Fibroblast of lung (primary cell): ENCODE measurements around the gene SPP1. TPM values are rescaled to one million over a fixed set of nuclear protein-coding genes. Genes with fewer than 3 reads are reported as not detected.

Experiments used
- DNase-seq, 2 donors: peaks; one replicate each; pipeline versions ENCODE4 v3.0.0 to v3.0.0-alpha.2; 2010; ENCODE audit warnings: low read depth in 2 of 2
- H2AFZ ChIP-seq: 2 replicates; pipeline ENCODE4 v1.5.1; 2012; ENCODE audit warnings: low read length, control low read depth, inconsistent platforms
- H3K27ac ChIP-seq: 2 replicates; pipeline ENCODE4 v1.5.1; 2011; ENCODE audit warnings: low read length, control low read depth; ENCODE audit not compliant: insufficient read depth
- H3K27me3 ChIP-seq: 2 replicates; pipeline ENCODE4 v1.5.1; 2011; ENCODE audit warnings: mild to moderate bottlenecking, low read length; ENCODE audit not compliant: control insufficient read depth, insufficient read depth
- H3K36me3 ChIP-seq: 2 replicates; pipeline ENCODE4 v1.5.1; 2011; ENCODE audit warnings: low read length; ENCODE audit not compliant: control insufficient read depth, insufficient read depth
- H3K4me1 ChIP-seq: 2 replicates; pipeline ENCODE4 v1.5.1; 2011; ENCODE audit warnings: low read length; ENCODE audit not compliant: control insufficient read depth, insufficient read depth; ENCODE audit errors: extremely low read depth
- H3K4me2 ChIP-seq: 2 replicates; pipeline ENCODE4 v1.5.1; 2011; ENCODE audit warnings: low read length, control low read depth; ENCODE audit not compliant: insufficient read depth; ENCODE audit errors: extremely low read depth
- H3K4me3 ChIP-seq, 4 experiments: fragments of 200-600 bp in 1 of 4; sonication (generic) in 1 of 4; replicated peaks in 1 of 4; 2 replicates each; pipeline ENCODE4 v1.5.1; 2011 to 2016; ENCODE audit warnings: low read length in 4 of 4, low read depth in 3 of 4, mild to moderate bottlenecking in 3 of 4, control low read depth in 2 of 4, inconsistent platforms in 1 of 4, mixed read lengths in 1 of 4; ENCODE audit not compliant: insufficient read depth in 1 of 4; ENCODE audit errors: control extremely low read depth in 1 of 4
- H3K79me2 ChIP-seq: 2 replicates; pipeline ENCODE4 v1.5.1; 2012; ENCODE audit warnings: mild to moderate bottlenecking, low read length, inconsistent platforms; ENCODE audit not compliant: control insufficient read depth, insufficient read depth
- H3K9ac ChIP-seq: 2 replicates; pipeline ENCODE4 v1.5.1; 2011; ENCODE audit warnings: mild to moderate bottlenecking, low read length, control low read depth; ENCODE audit not compliant: insufficient read depth
- H3K9me3 ChIP-seq: 2 replicates; pipeline ENCODE4 v1.5.1; 2012; ENCODE audit warnings: low read depth, low read length; ENCODE audit not compliant: control insufficient read depth, insufficient read depth
- H4K20me1 ChIP-seq: 2 replicates; pipeline ENCODE4 v1.5.1; 2011; ENCODE audit warnings: low read length; ENCODE audit not compliant: control insufficient read depth, insufficient read depth; ENCODE audit errors: extremely low read depth
- EZH2 ChIP-seq: IDR thresholded peaks from 2 replicates; pipeline ENCODE4 v1.5.1; 2012; ENCODE audit warnings: low read length, control low read depth, mild to moderate bottlenecking; ENCODE audit errors: missing control alignments
- polyA plus RNA-seq, 2 donors: library from polyadenylated mRNA; depleted of rRNA in 1 of 2; stranded (reverse) in 1 of 2; unstranded in 1 of 2; fragments of >200 nt; gene quantifications; 2 replicates each; pipeline ENCODE4 v1.2.1, GENCODE V29; 2011 to 2012; ENCODE audit warnings: missing spikeins in 1 of 2
- total RNA-seq: library from RNA; depleted of rRNA; stranded (reverse); fragments of >200 nt; gene quantifications from 2 replicates; pipeline ENCODE4 v1.2.1, GENCODE V29; 2014
- TF ChIP-seq, protein P1 (sequence below), 2 donors: IDR thresholded peaks in 1 of 2; conservative IDR thresholded peaks in 1 of 2; 1 replicate in 1 of 2; 2 replicates in 1 of 2; pipeline ENCODE4 v1.5.1; 2011 to 2012; ENCODE audit warnings: low read length in 2 of 2, control low read depth in 1 of 2, inconsistent platforms in 1 of 2, low read depth in 1 of 2, mild to moderate bottlenecking in 1 of 2

SPP1 gene
- total and polyA plus RNA-seq, 2 donors (not counting 1 experiment from before 2014, with no cell fraction given) = 0.17 to 0.59 TPM

DNA sequence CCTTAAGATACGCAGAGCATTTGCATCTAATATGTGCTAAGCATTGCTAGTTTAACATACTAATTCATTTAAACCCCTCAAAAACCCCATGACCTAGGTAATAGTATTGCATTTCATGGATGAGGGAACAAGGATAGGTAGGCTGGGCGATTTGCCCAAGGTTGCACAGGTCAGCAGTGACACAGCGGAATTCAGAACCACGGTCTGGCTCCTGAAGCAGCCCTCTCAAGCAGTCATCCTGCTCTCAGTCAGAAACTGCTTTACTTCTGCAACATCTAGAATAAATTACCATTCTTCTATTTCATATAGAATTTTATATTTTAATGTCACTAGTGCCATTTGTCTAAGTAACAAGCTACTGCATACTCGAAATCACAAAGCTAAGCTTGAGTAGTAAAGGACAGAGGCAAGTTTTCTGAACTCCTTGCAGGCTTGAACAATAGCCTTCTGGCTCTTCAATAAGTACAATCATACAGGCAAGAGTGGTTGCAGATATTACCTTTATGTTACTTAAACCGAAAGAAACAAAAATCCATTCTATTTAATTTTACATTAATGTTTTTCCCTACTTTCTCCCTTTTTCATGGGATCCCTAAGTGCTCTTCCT, 555 bp upstream of the SPP1 start:
- no peaks in the 10 kb centered on the region for H3K79me2 ChIP-seq
- no peaks in the 10 kb centered on the region for H3K27me3 ChIP-seq
- no peak overlapping the region for H3K9ac ChIP-seq
- H3K36me3 ChIP-seq = no peaks in the 10 kb centered on the region
- H3K9me3 ChIP-seq = no peaks in the 10 kb centered on the region
- peak in 1 of 2 donors; percentile 49 for DNase-seq
- no peak overlapping the region for H3K4me3 ChIP-seq
- peaks cover 2% of the 10 kb centered on the region for H3K4me1 ChIP-seq
- no peak overlapping the region for H3K4me2 ChIP-seq
- H3K27ac ChIP-seq = no peak overlapping the region
- H4K20me1 ChIP-seq = no peaks in the 10 kb centered on the region
- H2AFZ ChIP-seq = no peak overlapping the region
- TF ChIP-seq, protein P1, sequence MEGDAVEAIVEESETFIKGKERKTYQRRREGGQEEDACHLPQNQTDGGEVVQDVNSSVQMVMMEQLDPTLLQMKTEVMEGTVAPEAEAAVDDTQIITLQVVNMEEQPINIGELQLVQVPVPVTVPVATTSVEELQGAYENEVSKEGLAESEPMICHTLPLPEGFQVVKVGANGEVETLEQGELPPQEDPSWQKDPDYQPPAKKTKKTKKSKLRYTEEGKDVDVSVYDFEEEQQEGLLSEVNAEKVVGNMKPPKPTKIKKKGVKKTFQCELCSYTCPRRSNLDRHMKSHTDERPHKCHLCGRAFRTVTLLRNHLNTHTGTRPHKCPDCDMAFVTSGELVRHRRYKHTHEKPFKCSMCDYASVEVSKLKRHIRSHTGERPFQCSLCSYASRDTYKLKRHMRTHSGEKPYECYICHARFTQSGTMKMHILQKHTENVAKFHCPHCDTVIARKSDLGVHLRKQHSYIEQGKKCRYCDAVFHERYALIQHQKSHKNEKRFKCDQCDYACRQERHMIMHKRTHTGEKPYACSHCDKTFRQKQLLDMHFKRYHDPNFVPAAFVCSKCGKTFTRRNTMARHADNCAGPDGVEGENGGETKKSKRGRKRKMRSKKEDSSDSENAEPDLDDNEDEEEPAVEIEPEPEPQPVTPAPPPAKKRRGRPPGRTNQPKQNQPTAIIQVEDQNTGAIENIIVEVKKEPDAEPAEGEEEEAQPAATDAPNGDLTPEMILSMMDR (conservative IDR thresholded peaks at IDR 0.05 in 1 of 2, IDR thresholded peaks at IDR 0.05 in 1 of 2; ENCODE audit: low read depth in 1 of 2, low read length in 2 of 2) = no peak
- TF ChIP-seq EZH2 = no peak

GRCh38 chr4:87977521-87978278, 2.2 kb downstream of the SPP1 start:
- Histone ChIP-seq H3K9ac (no peak overlapping the region), H3K4me1 (peaks cover 2% of the 10 kb centered on the region), H3K4me2 (no peak overlapping the region), H3K36me3 (no peaks in the 10 kb centered on the region), H3K9me3 (no peaks in the 10 kb centered on the region), H2AFZ (no peak overlapping the region), H3K79me2 (no peaks in the 10 kb centered on the region), H3K4me3 (no peak overlapping the region), H3K27ac (no peak overlapping the region), H3K27me3 (no peaks in the 10 kb centered on the region), H4K20me1 (no peaks in the 10 kb centered on the region)
- TF ChIP-seq, protein P1 (conservative IDR thresholded peaks at IDR 0.05 in 1 of 2, IDR thresholded peaks at IDR 0.05 in 1 of 2; ENCODE audit: low read depth in 1 of 2, low read length in 2 of 2) = no peak
- TF ChIP-seq EZH2 = no peak
- no peak for DNase-seq

GRCh38 chr4:87978681-87979080, 3.2 kb downstream of the SPP1 start:
- no peak for TF ChIP-seq EZH2
- TF ChIP-seq, protein P1 (conservative IDR thresholded peaks at IDR 0.05 in 1 of 2, IDR thresholded peaks at IDR 0.05 in 1 of 2; ENCODE audit: low read depth in 1 of 2, low read length in 2 of 2) = no peak
- no peak overlapping the region for H2AFZ ChIP-seq
- H4K20me1 ChIP-seq = no peaks in the 10 kb centered on the region
- no peak overlapping the region for H3K4me2 ChIP-seq
- H3K27ac ChIP-seq = no peak overlapping the region
- H3K27me3 ChIP-seq = no peaks in the 10 kb centered on the region
- no peaks in the 10 kb centered on the region for H3K79me2 ChIP-seq
- no peak overlapping the region for H3K9ac ChIP-seq
- H3K4me1 ChIP-seq = peaks cover 2% of the 10 kb centered on the region
- no peaks in the 10 kb centered on the region for H3K36me3 ChIP-seq
- no peak overlapping the region for H3K4me3 ChIP-seq
- peak; percentile 25 to 62 for DNase-seq
- H3K9me3 ChIP-seq = no peaks in the 10 kb centered on the region
